HG03097 (cell line): ENCODE measurements around the gene ARMC7.
"Not testable (repeated sequence)": the region's sequence is repeated elsewhere in the genome, so short reads cannot be mapped to it uniquely, and the experiment has no call there.

Source experiments
- ATAC-seq: cut with Tn5 transposase; IDR thresholded peaks from one replicate; pipeline ENCODE4 v1.9.1; 2021; ENCODE audit not compliant: unreplicated experiment, low FRiP score

ARMC7 gene

GRCh38 chr17:75109407-75110233 lies at the start of gene ARMC7:
Gene ARMC7 (plus strand): TSS chr17:75109969. CDS start chr17:75110289, 320 bp downstream.
- ATAC-seq: peak; percentile 61

- ATAC-seq: no peak
Measured at GRCh38 chr17:75060434-75061054, 49.2 kb upstream of the ARMC7 start.

GRCh38 chr17:75061055-75061438 lies 48.7 kb upstream of the ARMC7 start:
- no peak for ATAC-seq

GRCh38 chr17:75061618-75062017 lies 48.2 kb upstream of the ARMC7 start:
- ATAC-seq: no peak

GRCh38 chr17:75063201-75063600 lies 46.6 kb upstream of the ARMC7 start:
- no peak for ATAC-seq

GRCh38 chr17:75063626-75064025 lies 46.1 kb upstream of the ARMC7 start:
- no peak for ATAC-seq

- no peak for ATAC-seq
Measured at GRCh38 chr17:75064040-75064439, 45.7 kb upstream of the ARMC7 start.

GRCh38 chr17:75064460-75064859 lies 45.3 kb upstream of the ARMC7 start:
- no peak for ATAC-seq

- ATAC-seq: no peak
Measured at GRCh38 chr17:75064867-75065561, 44.8 kb upstream of the ARMC7 start.

- ATAC-seq: no peak
Measured at GRCh38 chr17:75065562-75066151, 44.1 kb upstream of the ARMC7 start.

- no peak for ATAC-seq
Measured at GRCh38 chr17:75067856-75068255, 41.9 kb upstream of the ARMC7 start.

- no peak for ATAC-seq
Measured at GRCh38 chr17:75068750-75069149, 41.0 kb upstream of the ARMC7 start.

- ATAC-seq: no peak
Measured at GRCh38 chr17:75069783-75070182, 40.0 kb upstream of the ARMC7 start.

GRCh38 chr17:75071478-75072271 lies 38.1 kb upstream of the ARMC7 start:
- ATAC-seq: not testable (repeated sequence)

- not testable (repeated sequence) for ATAC-seq
Measured at GRCh38 chr17:75072909-75073308, 36.9 kb upstream of the ARMC7 start.

GRCh38 chr17:75073618-75074047 lies 36.1 kb upstream of the ARMC7 start:
- no peak for ATAC-seq

- ATAC-seq: no peak
Measured at GRCh38 chr17:75074532-75074931, 35.2 kb upstream of the ARMC7 start.

- ATAC-seq: no peak
Measured at GRCh38 chr17:75075597-75076336, 34.0 kb upstream of the ARMC7 start.

GRCh38 chr17:75077072-75077495 lies 32.7 kb upstream of the ARMC7 start:
- no peak for ATAC-seq
